Measurements from ENCODE around the gene HDHD3.

The HDHD3 gene

DNA sequence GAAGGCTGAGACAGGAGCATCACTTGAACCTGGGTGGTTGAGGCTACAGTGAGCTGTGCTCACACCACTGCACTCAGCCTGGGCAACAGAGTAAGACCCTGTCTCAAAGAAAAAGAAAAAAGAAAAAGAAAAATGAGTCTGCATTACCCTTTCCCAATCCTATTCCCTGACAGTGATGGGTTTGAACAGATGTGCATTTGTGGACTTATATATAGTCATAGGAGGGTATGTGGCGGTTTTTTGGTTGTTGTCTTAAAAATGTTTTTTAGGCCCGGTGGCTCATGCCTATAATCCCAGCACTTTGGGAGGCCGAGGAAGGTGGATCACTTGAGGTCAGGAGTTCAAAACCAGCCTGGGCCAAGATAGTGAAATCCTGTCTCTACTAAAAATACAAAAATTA lies 13.4 kb downstream of the HDHD3 start:
- no peak for DNase-seq (ENCODE audit: low read depth in 2 of 2)

DNA sequence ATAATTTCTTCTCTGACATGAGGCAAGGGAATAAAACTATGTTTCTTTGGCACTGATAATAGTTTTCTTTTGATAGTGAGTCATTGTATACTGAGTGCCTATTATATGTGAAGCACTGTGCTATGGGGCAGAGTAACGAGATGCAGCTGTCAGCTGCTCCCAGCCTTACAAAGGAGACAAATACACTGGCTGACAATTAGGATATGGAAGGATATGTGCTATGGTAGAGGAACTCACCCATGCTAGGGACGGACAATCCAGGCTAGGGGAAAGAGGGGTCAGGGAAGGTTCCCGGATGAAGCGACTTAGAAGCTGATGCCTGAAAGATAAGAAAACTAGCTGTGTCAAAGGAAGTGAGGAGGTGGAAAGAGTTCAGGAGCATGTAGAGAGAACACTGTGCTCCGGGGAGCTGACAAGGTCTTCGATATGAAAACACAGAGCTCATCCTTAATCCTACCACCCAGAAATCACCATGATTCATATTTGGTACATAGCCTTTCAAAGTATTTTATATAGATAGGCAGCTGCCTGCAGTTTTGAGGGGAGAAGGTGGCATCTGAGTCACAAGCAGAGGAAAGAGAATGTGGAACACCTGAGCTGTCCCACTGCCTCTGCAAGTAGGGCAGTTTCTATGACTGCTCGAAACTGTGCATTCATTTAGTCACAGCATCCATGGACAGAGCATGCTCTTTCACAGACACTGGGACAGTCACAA lies 15.3 kb downstream of the HDHD3 start:
- no peak for DNase-seq (ENCODE audit: low read depth in 2 of 2)

DNA sequence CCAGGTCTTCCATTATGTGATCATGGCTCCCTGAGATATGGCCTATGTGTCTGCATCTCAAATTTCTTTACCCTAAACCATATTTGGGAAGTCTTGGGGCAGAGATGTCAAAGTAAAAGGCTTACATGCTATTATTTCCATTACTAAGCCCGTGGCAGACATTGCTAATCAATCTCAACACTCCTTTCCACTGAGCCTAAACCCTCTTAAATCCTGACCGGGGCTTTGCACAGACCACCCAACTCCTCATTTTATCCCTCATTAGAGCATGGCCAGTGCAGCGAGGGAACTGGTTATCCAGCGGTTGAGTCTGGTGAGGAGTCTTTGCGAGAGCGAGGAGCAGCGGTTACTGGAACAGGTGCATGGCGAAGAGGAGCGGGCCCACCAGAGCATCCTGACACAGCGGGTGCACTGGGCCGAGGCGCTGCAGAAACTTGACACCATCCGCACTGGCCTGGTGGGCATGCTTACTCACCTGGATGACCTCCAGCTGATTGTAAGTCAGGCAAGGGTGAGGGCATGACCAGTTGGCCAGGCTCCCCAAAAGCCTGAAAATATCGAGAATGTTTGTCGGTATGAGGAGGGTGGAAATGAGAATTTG lies 16.4 kb downstream of the HDHD3 start:
- DNase-seq (ENCODE audit: low read depth in 2 of 2), result no peak

- DNase-seq (ENCODE audit: low read depth in 2 of 2), result no peak
These were observed 17.4 kb downstream of the HDHD3 start for GRCh38 chr9:113359385-113359784.

GRCh38 chr9:113356686-113357292 lies 20.0 kb downstream of the HDHD3 start:
- no peak for DNase-seq (ENCODE audit: low read depth in 2 of 2)

DNA sequence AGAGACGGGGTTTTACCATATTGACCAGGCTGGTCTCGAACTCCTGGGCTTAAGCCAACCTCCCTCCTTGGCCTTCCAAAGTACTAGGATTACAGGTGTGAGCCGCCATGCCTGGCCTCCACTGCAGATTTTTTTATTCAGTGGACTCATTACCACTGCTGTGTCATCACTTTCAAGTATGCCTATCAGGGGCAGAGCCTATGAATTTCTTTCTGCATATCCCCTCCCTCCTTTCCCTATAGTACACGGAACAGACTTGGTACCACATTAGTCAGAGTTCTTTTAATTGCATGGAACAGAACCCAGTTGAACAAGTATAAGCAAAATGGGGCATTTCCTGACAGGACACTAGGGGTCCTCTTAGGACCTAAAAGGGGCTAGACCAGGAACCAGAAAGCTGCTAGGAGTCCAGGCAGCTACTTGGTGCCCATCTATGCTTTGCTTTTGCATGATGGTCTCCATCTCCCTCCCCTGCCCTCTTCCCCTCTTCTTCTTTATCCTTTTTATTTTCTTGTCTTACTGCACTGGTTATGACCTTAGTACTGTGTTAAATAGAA lies 21.7 kb downstream of the HDHD3 start:
- no peak for DNase-seq (ENCODE audit: low read depth in 2 of 2)

- DNase-seq (ENCODE audit: low read depth in 2 of 2), result no peak
These were observed 24.4 kb downstream of the HDHD3 start for GRCh38 chr9:113352411-113352810.

- DNase-seq (ENCODE audit: low read depth in 2 of 2), result no peak
These were observed 24.8 kb downstream of the HDHD3 start for GRCh38 chr9:113352006-113352405.

- no peak for DNase-seq (ENCODE audit: low read depth in 2 of 2)
These were observed 25.8 kb downstream of the HDHD3 start for GRCh38 chr9:113350937-113351336.

DNA sequence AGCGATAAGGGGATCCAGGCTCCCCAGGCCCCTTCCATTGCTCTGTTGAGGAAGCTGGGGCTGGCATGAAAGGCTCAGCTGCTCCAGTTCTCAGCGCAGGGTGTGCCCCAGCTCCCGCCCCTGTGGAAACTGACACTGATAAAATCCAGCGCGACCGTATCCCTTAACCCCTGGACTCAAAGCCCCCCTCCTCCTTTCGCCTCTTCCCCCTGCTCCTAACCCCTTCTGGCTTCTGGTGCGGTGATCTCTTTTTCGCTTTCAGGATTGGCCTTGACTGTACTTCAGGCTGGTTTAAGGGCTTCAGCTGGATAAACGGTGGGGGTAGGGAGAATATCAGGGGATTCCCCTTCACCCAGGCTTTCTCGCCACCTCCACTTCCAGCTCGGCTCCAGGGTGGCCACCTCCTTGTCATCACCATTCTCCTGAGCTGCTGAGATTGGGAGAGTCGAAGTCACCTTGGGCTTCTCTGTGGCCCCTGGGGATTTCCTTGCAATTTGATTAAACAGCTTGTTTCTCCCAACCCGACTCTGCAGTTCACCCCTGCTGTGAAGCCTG lies 26.6 kb downstream of the HDHD3 start:
- no peak for DNase-seq (ENCODE audit: low read depth in 2 of 2)

DNA sequence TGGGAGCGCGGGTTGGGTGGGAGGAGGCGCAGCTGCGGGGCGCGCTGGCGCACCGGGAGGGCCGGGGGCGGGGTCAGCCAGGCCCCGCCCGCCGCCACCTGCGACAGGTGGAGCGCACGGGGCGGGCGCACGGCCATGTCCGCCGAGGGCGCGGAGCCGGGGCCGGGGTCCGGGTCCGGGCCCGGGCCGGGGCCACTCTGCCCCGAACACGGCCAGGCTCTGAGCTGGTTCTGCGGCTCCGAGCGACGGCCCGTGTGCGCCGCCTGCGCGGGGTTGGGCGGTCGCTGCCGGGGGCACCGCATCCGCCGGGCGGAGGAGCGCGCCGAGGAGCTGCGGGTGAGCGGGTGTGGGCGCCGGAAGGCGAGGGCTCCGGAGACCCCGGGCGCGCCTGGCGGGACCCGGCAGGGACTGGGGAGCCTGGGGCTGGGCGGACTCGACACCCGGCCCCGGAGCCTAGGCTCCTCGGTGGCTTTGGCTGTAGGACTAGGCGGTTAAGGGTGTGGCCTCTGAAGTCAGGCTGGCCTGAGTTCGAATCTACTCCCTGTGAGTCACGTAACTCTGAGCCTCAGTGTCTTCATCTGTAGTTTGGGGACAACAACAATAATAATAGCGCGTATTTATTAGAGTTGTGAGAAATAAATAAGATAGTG lies 27.2 kb downstream of the HDHD3 start, which contains the start of gene BSPRY:
Gene BSPRY, plus strand, starts transcription at position 97 of the 650 bp plus-strand sequence. Its CDS starts 39 bp downstream, at position 136.
- DNase-seq (ENCODE audit: low read depth in 2 of 2), result peak in 1 of 2 donors; percentile 18

DNA sequence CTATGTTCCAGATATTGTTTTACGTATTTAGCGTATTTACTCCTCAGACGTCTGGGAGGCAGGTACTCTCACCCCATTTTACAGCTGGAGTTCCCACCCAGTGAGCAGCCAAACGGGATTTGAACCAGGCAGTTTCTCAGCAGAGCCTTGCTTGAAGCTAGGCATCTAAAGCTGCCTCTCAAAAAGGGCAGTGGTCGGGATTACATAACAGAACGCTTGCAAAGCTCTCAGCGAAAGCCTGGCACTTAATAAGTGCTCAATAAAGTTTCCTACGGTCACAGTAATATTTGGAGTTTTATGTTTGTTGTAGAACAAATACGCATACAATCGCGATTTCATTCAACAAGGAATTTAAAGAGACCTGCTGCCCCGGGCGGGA lies 27.7 kb downstream of the HDHD3 start:
- no peak for DNase-seq (ENCODE audit: low read depth in 2 of 2)

DNA sequence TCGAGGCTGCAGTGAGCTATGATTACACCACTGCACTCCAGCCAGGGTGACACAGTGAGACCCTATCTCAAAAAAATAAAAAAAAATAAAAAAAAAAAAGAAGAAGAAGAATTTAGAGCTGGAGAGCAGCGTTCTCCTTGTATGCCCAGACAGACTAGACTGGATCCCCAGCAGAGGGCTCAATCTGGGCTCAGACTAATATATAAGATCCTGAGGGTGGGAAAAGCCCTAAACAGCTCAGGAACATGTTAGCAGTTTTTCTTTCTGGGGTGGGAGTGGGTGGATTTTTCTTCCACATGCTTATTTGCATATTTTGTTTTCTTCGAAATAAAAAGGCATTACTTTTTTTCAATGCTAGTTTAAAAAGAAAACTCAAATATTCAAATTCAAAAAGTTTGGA lies 28.3 kb downstream of the HDHD3 start:
- no peak for DNase-seq (ENCODE audit: low read depth in 2 of 2)

DNA sequence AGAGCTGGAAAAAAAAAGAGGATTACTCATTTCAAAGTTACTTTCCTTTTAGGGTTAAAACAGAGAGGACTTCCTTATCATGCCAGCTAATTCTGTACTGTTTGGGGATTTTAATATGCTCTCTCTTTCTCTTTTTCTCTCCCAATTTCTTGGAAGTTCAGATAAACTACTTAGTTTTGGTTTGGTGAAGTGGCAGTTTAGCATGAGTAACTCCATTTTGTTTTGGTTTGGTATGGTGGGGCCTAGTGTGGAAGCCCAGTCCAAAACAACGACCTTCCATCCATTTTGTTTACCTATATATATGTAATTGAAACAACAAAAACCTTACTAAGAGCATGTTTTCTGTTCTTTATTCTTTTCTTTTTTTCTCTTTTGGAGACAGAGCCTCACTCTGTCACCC lies 31.1 kb downstream of the HDHD3 start:
- no peak for DNase-seq (ENCODE audit: low read depth in 2 of 2)

DNA sequence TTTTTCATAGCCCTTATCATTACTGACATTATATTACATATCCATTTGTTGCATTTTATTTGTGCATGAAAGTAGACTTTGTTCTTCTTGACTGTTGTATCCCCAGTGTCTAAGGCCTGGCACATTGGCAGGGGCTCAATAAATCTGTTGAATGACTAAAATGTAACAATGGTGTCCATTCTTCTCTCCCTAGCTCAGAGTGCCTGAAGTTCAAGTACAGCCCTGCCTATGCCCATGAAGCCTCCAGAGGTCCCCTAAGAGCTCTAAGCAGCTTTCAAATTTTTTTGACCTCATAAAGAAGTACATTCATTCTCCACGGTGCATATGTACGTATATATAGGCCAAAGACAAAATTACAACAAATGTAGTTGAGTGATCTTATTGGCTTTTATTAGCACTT lies 31.6 kb downstream of the HDHD3 start:
- DNase-seq (ENCODE audit: low read depth in 2 of 2), result no peak

GRCh38 chr9:113343732-113344231 lies 33.0 kb downstream of the HDHD3 start:
- no peak for DNase-seq (ENCODE audit: low read depth in 2 of 2)

DNA sequence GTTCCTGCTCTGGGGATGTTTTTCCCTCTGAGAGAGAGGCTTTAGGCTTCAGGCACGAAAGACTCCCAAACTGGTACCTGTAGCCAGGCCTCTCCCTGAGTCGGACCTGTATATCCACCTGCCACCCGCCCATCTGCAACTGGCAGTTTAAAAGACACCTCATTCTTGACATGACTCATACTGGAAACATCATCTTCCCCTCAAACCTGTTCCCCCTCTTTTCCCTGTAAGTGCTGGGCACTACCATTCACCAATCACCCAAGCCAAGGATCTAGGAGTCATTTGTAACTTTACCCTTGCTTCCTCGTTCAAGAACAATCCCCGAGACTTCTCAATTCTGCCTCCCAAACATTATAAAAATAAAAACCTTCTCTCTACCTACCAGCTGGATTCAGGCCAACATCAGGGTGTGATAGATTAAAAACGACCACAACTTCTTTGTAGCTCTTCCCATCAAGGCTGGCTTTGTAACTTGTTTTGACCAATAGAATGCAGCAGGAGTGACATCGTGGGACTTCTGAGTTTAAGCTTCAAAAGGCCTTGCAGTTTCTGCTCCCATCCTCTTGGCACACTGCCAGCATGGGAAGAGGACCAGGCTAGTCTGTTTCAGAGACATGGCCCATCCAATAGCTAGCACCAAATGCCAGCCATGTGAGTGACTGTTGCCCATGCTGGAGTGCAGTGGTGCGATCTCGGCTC lies 34.9 kb downstream of the HDHD3 start:
- DNase-seq (ENCODE audit: low read depth in 2 of 2), result no peak

GRCh38 chr9:113340011-113340699 lies 36.6 kb downstream of the HDHD3 start, which contains the start of gene WDR31:
TSS of gene WDR31 (minus strand) at chr9:113340275. CDS start at chr9:113332022, 8,253 bp downstream.
- DNase-seq (ENCODE audit: low read depth in 2 of 2), result peak; percentile 76 to 79

- no peak for DNase-seq (ENCODE audit: low read depth in 2 of 2)
These were observed 39.1 kb downstream of the HDHD3 start for GRCh38 chr9:113337714-113338113.

- no peak for DNase-seq (ENCODE audit: low read depth in 2 of 2)
These were observed 45.0 kb downstream of the HDHD3 start for GRCh38 chr9:113331780-113332179.

Measured in stimulated activated CD4-positive, alpha-beta T cell treated with anti-CD3 and anti-CD28 coated beads, Interleukin-1b, Interleukin-23, amount 100 ng/mL, for 4 hours (primary cell).